ENCODE data around the gene CELA3B. TPM values are rescaled to one million over a fixed set of nuclear protein-coding genes. Genes with fewer than 3 reads are reported as not detected.

CELA3B gene, protein sequence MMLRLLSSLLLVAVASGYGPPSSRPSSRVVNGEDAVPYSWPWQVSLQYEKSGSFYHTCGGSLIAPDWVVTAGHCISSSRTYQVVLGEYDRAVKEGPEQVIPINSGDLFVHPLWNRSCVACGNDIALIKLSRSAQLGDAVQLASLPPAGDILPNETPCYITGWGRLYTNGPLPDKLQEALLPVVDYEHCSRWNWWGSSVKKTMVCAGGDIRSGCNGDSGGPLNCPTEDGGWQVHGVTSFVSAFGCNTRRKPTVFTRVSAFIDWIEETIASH
- not detected in 5 replicates for total RNA-seq (2022; extraction: Qiagen RNA extraction; ENCODE audit: low read depth)

DNA sequence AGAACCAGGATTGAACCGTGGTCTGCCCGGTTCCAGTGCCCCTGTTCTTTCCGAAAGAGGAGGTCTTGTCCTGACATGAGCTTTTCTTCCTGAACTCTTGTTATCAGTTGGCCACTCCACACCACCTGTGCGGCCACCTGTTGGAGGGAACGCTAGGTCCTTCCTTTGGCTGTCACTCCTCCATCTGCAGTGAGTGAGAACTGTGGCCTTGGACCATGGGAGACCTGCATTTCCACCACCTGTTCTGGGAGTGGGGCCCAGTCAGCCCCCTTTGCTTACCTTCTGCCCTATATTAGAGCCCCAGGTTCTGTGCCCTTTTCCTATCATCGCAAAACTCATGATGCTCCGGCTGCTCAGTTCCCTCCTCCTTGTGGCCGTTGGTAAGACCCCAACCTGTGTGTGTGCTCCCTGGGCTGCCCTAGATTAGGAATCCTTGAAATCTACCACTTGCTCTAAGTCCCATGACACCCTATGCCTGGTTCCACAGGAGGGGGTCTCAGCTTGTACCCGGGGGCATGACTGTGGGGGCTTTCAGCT, at the start of gene CELA3B:
TSS of gene CELA3B (plus strand) at position 320 of the 537 bp plus-strand sequence. CDS start at position 338, 18 bp downstream.

DNA sequence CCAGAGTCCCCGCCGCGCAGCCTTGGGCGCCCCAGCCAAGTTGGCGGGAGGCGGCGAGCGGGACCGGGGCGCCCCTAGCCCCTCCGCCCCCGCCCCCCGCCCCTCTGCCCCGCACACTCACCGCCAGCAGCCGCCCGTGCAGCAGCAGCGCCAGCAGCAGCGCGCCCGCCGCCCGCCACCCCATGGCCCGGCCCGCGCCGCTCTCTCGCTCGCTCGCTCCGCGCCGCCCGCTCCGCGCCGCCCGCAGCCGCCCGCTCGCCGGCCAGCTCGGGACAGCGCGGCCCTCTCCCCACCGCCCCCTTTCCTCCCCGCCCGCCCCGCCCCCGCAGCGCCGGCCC, 39.8 kb upstream of the CELA3B start, which contains the start of gene HSPG2:
TSS of gene HSPG2 (minus strand) at position 277 of the 338 bp plus-strand sequence. CDS start at position 184, 93 bp downstream.

DNA sequence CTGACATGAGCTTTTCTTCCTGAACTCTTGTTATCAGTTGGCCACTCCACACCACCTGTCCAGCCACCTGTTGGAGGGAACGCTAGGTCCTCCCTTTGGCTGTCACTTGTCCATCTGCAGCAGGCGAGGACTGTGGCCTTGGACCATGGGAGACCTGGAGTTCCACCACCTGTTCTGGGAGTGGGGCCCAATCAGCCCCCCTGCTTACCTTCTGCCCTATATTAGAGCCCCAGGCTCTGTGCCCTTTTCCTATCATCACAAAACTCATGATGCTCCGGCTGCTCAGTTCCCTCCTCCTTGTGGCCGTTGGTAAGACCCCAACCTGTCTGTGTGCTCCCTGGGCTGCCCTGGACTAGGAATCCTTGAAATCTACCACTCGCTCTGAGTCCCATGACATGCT, 24.6 kb downstream of the CELA3B start, which contains the start of gene CELA3A:
TSS of gene CELA3A (plus strand) at position 249 of the 400 bp plus-strand sequence. CDS start at position 267, 18 bp downstream.

Other genes with a start within 250 kb of the CELA3B start
- 16.0 to 18.6 TPM (median 18.3 TPM) in 5 replicates for gene USP48, start 193.9 kb upstream of the CELA3B start, total RNA-seq (2022; extraction: Qiagen RNA extraction; ENCODE audit: low read depth)
- gene LDLRAD2, start 164.8 kb upstream of the CELA3B start, total RNA-seq (2022; extraction: Qiagen RNA extraction; ENCODE audit: low read depth), result 0.10 to 0.33 TPM (median 0.14 TPM) in 5 replicates
- gene HSPG2, start 39.7 kb upstream of the CELA3B start, total RNA-seq (2022; extraction: Qiagen RNA extraction; ENCODE audit: low read depth), result 48.7 to 70.8 TPM (median 55.7 TPM) in 5 replicates
- not detected in 5 replicates for gene CELA3A, start 24.6 kb downstream of the CELA3B start, total RNA-seq (2022; extraction: Qiagen RNA extraction; ENCODE audit: low read depth)
- gene CDC42, start 75.7 kb downstream of the CELA3B start, total RNA-seq (2022; extraction: Qiagen RNA extraction; ENCODE audit: low read depth), result 144 to 215 TPM (median 150 TPM) in 5 replicates
- gene WNT4, start 166.1 kb downstream of the CELA3B start, total RNA-seq (2022; extraction: Qiagen RNA extraction; ENCODE audit: low read depth), result 0.09 to 0.41 TPM (median 0.22 TPM) in 5 replicates